Measurements from ENCODE around the gene COL28A1.

The COL28A1 gene

GRCh38 chr7:7510794-7511193 lies 24.9 kb downstream of the COL28A1 start:
- TF ChIP-seq ZNF274 (IDR thresholded peaks at IDR 0.05; ENCODE audit: low read depth, low read length) (no peak), SUZ12 (IDR thresholded peaks at IDR 0.05; ENCODE audit: extremely low read depth, insufficient read depth, insufficient read length) (no peak), YY1 (IDR thresholded peaks at IDR 0.05; ENCODE audit: insufficient read depth, insufficient read length) (no peak)
- Histone ChIP-seq H3K9ac (ENCODE audit: insufficient read length, low read depth) (no peak overlapping the region), H3K36me3 (ENCODE audit: insufficient read depth, insufficient read length, low read length) (no peaks in the 10 kb centered on the region), H3K27me3 (ENCODE audit: insufficient read depth, insufficient read length) (no peaks in the 10 kb centered on the region), H3K4me3 (ENCODE audit: insufficient read length, low read depth) (no peak overlapping the region), H3K4me1 (ENCODE audit: insufficient read depth, insufficient read length) (no peaks in the 10 kb centered on the region), H3K9me3 (ENCODE audit: insufficient read depth, low read length) (no peaks in the 10 kb centered on the region)
- no peak for DNase-seq (ENCODE audit: low read depth, low spot score)

- Histone ChIP-seq H3K9me3 (ENCODE audit: insufficient read depth, low read length) (no peaks in the 10 kb centered on the region), H3K36me3 (ENCODE audit: insufficient read depth, insufficient read length, low read length) (no peaks in the 10 kb centered on the region), H3K4me1 (ENCODE audit: insufficient read depth, insufficient read length) (no peaks in the 10 kb centered on the region), H3K27me3 (ENCODE audit: insufficient read depth, insufficient read length) (no peaks in the 10 kb centered on the region), H3K4me3 (ENCODE audit: insufficient read length, low read depth) (no peak overlapping the region), H3K9ac (ENCODE audit: insufficient read length, low read depth) (no peak overlapping the region)
- DNase-seq (ENCODE audit: low read depth, low spot score) = no peak
- no peak for TF ChIP-seq SUZ12 (IDR thresholded peaks at IDR 0.05; ENCODE audit: extremely low read depth, insufficient read depth, insufficient read length)
These were observed 29.8 kb downstream of the COL28A1 start for GRCh38 chr7:7505915-7506314.

GRCh38 chr7:7504910-7505704 lies 30.6 kb downstream of the COL28A1 start:
- no peak for DNase-seq (ENCODE audit: low read depth, low spot score)
- Histone ChIP-seq H3K36me3 (ENCODE audit: insufficient read depth, insufficient read length, low read length) (no peaks in the 10 kb centered on the region), H3K4me3 (ENCODE audit: insufficient read length, low read depth) (no peak overlapping the region), H3K9ac (ENCODE audit: insufficient read length, low read depth) (no peak overlapping the region), H3K27me3 (ENCODE audit: insufficient read depth, insufficient read length) (no peaks in the 10 kb centered on the region), H3K9me3 (ENCODE audit: insufficient read depth, low read length) (no peaks in the 10 kb centered on the region), H3K4me1 (ENCODE audit: insufficient read depth, insufficient read length) (no peaks in the 10 kb centered on the region)
- TF ChIP-seq SUZ12 (IDR thresholded peaks at IDR 0.05; ENCODE audit: extremely low read depth, insufficient read depth, insufficient read length) (no peak), ZNF274 (IDR thresholded peaks at IDR 0.05; ENCODE audit: low read depth, low read length) (no peak), YY1 (IDR thresholded peaks at IDR 0.05; ENCODE audit: insufficient read depth, insufficient read length) (no peak)

- TF ChIP-seq ZNF274 (IDR thresholded peaks at IDR 0.05; ENCODE audit: low read depth, low read length) (no peak), SUZ12 (IDR thresholded peaks at IDR 0.05; ENCODE audit: extremely low read depth, insufficient read depth, insufficient read length) (no peak), YY1 (IDR thresholded peaks at IDR 0.05; ENCODE audit: insufficient read depth, insufficient read length) (no peak)
- no peak overlapping the region for H3K9ac ChIP-seq (ENCODE audit: insufficient read length, low read depth)
- no peaks in the 10 kb centered on the region for H3K27me3 ChIP-seq (ENCODE audit: insufficient read depth, insufficient read length)
- H3K4me3 ChIP-seq (ENCODE audit: insufficient read length, low read depth) = no peak overlapping the region
- no peak for DNase-seq (ENCODE audit: low read depth, low spot score)
- H3K4me1 ChIP-seq (ENCODE audit: insufficient read depth, insufficient read length) = no peaks in the 10 kb centered on the region
- no peaks in the 10 kb centered on the region for H3K36me3 ChIP-seq (ENCODE audit: insufficient read depth, insufficient read length, low read length)
- no peaks in the 10 kb centered on the region for H3K9me3 ChIP-seq (ENCODE audit: insufficient read depth, low read length)
These were observed 35.8 kb downstream of the COL28A1 start for GRCh38 chr7:7499892-7500291.

GRCh38 chr7:7498856-7499255 lies 36.8 kb downstream of the COL28A1 start:
- no peak for TF ChIP-seq SUZ12 (IDR thresholded peaks at IDR 0.05; ENCODE audit: extremely low read depth, insufficient read depth, insufficient read length)
- TF ChIP-seq ZNF274 (IDR thresholded peaks at IDR 0.05; ENCODE audit: low read depth, low read length) = no peak
- no peak for TF ChIP-seq YY1 (IDR thresholded peaks at IDR 0.05; ENCODE audit: insufficient read depth, insufficient read length)
- H3K27me3 ChIP-seq (ENCODE audit: insufficient read depth, insufficient read length) = no peaks in the 10 kb centered on the region

GRCh38 chr7:7496311-7496710 lies 39.4 kb downstream of the COL28A1 start:
- Histone ChIP-seq H3K4me3 (ENCODE audit: insufficient read length, low read depth) (no peak overlapping the region), H3K27me3 (ENCODE audit: insufficient read depth, insufficient read length) (no peaks in the 10 kb centered on the region), H3K36me3 (ENCODE audit: insufficient read depth, insufficient read length, low read length) (no peaks in the 10 kb centered on the region), H3K9me3 (ENCODE audit: insufficient read depth, low read length) (no peaks in the 10 kb centered on the region), H3K4me1 (ENCODE audit: insufficient read depth, insufficient read length) (no peaks in the 10 kb centered on the region), H3K9ac (ENCODE audit: insufficient read length, low read depth) (no peak overlapping the region)
- no peak for DNase-seq (ENCODE audit: low read depth, low spot score)
- TF ChIP-seq YY1 (IDR thresholded peaks at IDR 0.05; ENCODE audit: insufficient read depth, insufficient read length) = no peak

More at GRCh38 chr7:7498856-7499255, 36.8 kb downstream of the COL28A1 start:
- DNase-seq (ENCODE audit: low read depth, low spot score) = no peak
- H3K4me1 ChIP-seq (ENCODE audit: insufficient read depth, insufficient read length) = no peaks in the 10 kb centered on the region
- H3K9me3 ChIP-seq (ENCODE audit: insufficient read depth, low read length) = no peaks in the 10 kb centered on the region
- no peaks in the 10 kb centered on the region for H3K36me3 ChIP-seq (ENCODE audit: insufficient read depth, insufficient read length, low read length)
- no peak overlapping the region for H3K4me3 ChIP-seq (ENCODE audit: insufficient read length, low read depth)
- no peak overlapping the region for H3K9ac ChIP-seq (ENCODE audit: insufficient read length, low read depth)

GRCh38 chr7:7495171-7495570 lies 40.5 kb downstream of the COL28A1 start:
- no peak for TF ChIP-seq SUZ12 (IDR thresholded peaks at IDR 0.05; ENCODE audit: extremely low read depth, insufficient read depth, insufficient read length)
- TF ChIP-seq YY1 (IDR thresholded peaks at IDR 0.05; ENCODE audit: insufficient read depth, insufficient read length) = no peak
- TF ChIP-seq ZNF274 (IDR thresholded peaks at IDR 0.05; ENCODE audit: low read depth, low read length) = no peak
- H3K9me3 ChIP-seq (ENCODE audit: insufficient read depth, low read length) = no peaks in the 10 kb centered on the region
- no peaks in the 10 kb centered on the region for H3K27me3 ChIP-seq (ENCODE audit: insufficient read depth, insufficient read length)
- H3K4me3 ChIP-seq (ENCODE audit: insufficient read length, low read depth) = no peak overlapping the region
- H3K4me1 ChIP-seq (ENCODE audit: insufficient read depth, insufficient read length) = no peaks in the 10 kb centered on the region
- no peak for DNase-seq (ENCODE audit: low read depth, low spot score)
- H3K9ac ChIP-seq (ENCODE audit: insufficient read length, low read depth) = no peak overlapping the region
- no peaks in the 10 kb centered on the region for H3K36me3 ChIP-seq (ENCODE audit: insufficient read depth, insufficient read length, low read length)

Measured in NT2/D1 (cell line).